GM19043 (cell line): Measurements from ENCODE around the gene TBL1Y.
"Not testable (repeated sequence)": the region's sequence is repeated elsewhere in the genome, so short reads cannot be mapped to it uniquely, and the experiment has no call there.

Experiments used
- ATAC-seq: cut with Tn5 transposase; IDR thresholded peaks from one replicate; pipeline ENCODE4 v1.9.1; 2021; ENCODE audit warnings: low read depth; ENCODE audit not compliant: unreplicated experiment

TBL1Y gene

DNA sequence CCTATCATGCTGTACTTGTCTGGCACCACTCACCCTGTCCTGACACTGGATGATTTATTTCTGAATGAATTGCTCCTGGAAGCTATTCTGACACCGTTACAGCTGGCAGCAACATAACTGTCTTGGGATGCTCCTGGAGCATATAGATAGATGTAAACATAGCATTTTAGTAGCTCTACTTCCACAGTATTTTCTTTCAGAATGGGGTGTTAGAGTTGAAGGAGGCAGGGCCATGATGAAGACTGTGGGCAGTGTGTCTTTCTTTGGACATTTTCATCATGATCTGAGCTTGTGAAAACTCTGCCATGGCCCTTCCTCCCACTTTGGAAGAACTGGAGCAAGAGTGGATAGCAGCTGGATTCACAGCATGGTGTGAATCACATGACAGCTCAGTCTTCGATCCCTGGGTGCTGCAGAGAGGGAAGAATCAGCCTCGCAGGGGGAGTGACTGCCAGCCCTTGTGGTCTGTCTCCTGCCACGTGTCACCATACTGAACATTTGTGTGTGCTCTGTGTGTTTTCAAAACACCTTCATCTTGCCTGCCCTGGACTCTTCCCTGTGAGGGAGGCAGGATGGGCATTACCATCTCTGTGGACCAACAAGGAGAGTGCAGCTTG, 61.9 kb downstream of the TBL1Y start:
- ATAC-seq = no peak

DNA sequence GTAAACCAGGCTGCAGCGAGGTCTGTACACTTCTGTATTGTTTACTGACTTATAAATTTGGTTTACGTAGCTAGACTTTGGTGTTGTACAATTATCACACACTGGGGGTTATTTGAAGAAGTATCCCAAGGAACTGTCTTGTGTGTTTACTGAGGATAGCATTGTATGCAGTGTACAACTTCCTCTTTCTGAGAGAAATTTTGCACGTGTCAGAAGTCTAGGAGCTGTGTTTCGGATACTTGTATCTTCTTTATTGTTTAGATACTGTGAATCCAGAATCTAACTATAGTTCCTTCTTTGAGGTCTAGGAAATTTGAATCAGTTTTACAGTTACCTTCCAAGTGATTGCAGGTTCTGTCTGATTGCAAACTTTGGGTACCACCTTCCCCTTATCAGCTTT, 64.5 kb downstream of the TBL1Y start:
- no peak for ATAC-seq

DNA sequence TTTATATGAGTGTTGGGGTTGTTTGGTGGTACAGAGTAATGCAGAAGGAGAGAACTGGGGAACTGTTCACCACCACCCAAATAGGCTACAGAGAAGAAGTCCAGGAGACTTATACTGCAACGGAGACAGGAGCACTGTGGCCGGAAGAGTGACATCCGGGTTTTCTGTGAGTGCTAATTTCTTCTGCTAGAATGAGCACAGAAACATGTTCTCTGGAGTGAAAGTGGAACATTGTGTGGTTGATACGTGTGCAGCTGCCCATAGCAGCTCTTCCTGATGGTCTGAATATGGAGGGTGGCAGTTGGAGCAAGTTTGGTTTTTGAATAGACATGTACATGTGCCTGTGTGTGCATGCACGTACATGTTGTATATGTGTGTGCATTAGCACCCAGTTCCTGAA, 67.3 kb downstream of the TBL1Y start:
- ATAC-seq = no peak

DNA sequence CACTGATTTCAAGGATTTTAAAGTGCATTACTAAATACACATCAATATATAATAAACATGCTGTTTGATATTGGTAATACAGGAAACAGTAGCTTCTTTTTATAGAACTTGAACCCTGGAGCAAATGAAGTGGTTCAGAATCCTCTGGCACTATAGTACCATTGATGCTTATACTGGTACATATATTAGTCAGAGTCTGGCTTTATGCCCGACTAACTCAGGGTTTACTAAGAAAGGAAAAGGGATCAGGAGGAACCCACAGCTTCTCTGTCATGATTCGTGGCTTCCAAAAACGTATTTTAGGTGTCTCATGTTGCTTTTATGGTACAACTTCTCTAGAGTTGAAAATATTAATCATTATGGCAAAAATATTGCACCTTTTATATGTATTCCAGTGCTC, 72.7 kb downstream of the TBL1Y start:
- no peak for ATAC-seq

DNA sequence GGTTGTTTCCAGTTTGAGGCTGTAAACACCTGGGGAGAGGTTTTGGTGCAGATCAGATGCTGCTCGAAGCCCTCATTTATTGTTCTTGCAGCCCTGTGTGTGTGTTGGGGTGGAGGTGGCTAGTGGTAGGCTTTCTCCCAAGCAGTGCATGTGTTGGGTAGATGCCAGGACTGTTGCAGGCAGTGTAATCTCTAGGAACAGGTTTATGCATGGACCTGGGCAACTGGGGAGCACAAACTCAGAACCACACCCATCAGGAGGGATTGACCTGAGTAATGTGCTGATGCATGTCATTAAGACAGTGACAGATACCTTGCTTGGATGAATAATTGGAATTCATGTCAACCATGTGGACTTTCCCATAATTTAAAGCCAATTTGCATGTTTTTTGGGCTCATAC, 77.3 kb downstream of the TBL1Y start:
- ATAC-seq = no peak

DNA sequence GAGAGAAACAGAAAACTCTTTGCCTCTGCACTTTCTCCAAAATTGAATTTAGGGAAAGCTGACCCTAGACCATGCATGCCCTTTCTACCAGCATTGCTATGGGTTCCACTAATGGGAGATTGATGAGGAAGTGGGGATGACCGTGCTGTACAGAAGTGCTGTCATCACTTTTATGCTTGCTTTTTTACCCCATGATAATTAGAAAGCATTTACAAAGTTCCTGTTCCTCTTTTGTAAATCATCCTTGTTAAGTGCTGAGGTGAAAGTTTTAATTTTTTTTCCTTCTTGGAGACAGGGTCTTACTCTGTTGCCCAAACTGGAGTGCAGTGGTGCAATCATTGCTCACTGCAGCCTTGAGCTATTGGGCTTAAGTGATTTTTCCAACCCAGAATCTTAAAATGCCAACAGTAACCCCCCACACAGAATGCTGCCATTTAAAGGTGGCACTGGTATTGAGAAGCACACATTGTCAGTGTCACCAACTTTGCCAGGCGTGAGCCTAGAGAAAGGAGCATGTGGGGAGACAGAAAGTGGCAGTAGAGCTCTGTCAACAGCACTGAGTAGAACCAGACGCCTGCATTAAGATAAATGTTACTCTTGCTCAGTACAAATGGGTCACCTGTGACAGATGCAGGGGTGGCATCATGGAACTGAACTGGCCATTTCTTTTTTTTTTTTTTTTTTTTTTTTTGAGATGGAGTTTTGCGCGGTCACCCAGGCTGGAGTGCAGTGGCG, 79.6 kb downstream of the TBL1Y start:
- ATAC-seq = no peak

DNA sequence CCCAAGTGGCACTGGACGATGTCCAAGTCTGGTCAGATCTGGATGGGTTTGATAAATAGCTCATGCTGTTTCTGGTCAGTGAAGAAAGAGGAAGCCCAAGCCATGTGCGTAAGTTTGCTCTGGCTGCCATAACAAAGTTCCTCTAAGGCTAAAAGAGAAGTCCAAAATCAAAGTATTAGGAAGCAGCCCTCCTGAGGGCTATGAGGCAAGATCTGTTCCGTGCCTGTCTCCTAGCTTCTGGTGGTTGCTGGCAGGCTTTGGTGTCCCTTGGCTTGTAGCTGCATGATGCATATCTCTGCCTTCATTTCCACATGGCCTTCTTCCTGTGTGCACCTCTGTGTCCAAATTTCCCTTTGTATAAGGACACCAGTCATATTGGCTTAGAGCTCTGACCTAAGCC, 81.5 kb downstream of the TBL1Y start:
- ATAC-seq = no peak

DNA sequence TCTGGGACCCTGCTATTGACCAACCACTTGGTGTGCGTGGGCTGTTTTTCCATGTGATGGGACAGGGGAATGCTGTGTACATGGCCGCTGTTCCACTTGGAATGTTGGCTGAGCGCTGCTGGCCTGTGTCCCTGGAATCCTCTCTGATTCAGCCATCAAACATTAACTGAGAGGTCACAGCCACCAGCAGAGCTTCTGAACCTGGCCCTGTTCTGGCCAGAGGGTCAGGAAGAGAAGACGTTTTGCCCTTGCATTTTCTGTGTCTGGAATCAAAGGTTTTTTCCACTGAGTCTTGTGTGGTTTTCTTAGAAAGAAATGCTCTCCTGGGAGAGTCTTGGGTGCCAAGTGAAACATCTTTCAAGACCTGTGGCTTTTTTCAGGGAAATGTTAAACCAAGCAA, 85.5 kb downstream of the TBL1Y start:
- no peak for ATAC-seq

DNA sequence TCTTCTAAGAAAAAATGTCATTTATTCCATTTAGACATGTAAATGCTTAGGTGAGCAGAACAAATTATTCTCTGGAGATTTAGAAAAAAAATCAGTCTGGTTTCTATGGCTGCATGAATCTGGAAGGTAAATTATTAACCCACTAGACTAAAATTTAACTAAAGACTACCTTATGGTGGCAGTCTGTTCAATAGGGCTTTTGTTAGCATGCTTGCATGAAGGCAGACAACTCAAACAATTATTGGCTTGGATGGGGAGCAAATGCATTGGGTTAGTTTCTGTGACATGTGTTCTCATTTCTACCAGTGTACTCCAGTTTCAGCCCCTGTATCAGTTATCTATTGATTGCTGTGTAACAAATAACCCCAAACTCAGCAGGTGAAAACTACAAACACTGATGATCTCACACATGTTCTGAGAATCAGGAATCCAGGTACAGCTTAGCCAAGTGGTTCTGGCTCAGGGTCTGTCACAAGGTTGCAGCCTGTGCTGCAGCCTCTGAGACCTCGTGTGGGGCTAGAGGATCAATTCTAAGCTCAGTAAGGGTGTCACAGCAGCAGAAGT, 87.1 kb downstream of the TBL1Y start:
- no peak for ATAC-seq

DNA sequence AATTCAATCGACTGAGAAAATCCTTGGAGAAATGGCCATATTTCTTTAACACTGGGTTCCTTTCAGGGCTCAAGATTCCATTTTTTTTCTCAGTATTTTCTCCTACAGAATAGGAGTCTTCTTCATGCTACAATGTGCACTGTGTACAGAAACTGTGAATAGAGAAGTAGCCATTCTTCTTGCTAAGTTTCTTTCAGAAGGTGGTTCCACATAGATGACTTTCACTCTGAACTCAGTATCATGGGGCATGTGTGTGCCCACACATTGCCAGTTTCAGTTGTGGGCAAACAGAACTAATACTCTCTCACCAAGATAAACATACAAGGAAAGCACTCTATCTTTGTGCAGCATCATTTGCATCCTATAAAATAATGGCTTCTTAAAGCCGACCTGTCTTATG, 89.4 kb downstream of the TBL1Y start:
- ATAC-seq = no peak

DNA sequence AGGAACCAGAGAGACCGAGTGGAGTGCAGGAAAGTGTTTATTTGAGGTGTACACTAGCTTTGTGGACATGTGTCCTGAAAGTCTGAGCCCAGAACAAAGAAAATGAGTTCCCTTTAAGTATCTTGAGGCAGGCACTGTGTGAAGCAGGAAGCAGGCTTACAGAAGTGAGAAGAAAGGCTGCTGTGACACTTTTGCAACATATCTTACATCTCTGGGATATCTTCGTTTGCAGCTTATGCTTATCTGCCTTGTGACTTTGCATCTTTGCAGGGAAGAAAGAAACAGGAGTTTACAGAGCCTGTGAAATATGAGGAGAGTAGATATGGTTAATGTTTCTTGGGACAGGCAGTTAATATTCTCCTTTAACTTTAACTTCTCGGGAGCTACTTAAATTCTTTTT, 92.1 kb downstream of the TBL1Y start:
- ATAC-seq = no peak

DNA sequence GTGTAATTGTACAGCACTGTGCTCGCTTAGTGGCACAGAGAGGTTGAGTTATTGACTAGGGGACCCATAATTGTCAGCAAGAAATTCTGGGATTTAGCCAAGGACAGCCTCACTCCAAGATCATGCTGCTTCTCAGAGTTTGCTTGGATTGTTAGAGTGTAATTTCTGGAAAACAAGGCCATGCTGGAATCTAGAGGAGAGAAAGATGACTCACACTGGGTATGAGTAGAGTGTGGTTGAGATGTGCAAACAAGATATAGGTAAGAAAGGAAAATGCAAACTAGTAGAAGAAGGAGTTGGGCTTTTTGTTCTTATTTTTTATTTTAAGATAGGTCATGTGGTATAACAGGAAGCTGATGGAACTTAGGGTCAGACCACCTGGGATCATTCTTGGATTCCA, 97.4 kb downstream of the TBL1Y start:
- ATAC-seq = no peak

DNA sequence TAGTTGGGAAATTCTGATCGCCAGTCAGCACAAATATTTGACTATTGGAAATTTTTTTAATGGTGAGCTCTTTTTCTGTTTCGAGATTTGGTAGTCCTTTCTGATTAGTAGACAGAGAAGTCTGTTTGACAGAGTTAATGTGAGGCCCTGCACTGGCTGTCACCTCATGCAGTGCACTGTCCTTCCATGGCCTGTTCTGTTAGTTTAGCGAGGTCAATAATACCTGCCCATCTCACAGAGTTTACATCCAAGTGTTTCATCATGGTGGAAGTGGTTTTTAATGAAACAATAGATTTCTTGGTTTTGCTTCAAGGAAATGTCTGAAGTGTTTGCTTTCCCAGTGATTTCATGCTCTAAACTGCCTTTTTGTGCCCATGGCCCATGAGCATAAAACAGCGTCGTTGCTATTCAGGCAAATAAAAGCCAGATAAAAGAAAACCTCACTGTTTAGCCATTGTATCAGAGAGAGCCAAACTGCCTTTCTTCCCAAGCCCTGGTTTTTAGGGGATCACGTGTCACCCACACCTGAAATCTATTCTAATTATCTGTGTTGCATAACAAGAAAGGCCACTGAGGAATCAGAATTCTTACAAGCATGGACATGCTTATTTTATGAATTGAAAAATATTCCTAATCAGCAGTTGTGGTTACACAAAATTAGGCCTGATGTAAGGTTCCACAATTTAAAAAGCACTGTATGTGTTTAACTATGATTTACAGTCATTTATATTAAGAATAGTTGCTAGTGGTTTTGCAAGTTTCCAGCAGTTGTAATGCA, 98.3 kb downstream of the TBL1Y start:
- ATAC-seq = no peak

DNA sequence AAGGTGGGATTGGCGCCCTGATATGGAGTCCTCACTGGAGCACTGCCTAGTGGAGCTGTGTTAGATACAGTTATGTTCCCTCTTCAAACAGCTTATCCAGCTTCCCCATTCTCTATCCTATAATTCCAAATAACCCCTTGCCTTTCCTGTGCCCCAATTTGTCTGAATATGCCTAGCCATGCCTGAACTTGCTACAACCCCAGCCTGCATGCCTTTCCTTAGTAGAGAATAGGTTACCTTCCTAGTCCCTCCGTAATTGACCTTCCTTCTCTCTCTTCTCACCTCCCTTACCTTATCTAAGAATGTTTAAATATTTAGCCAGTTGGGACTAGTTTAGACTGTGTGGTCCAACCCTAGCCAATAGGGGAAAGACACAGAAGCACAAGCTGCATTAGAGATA, 102.6 kb downstream of the TBL1Y start:
- no peak for ATAC-seq

DNA sequence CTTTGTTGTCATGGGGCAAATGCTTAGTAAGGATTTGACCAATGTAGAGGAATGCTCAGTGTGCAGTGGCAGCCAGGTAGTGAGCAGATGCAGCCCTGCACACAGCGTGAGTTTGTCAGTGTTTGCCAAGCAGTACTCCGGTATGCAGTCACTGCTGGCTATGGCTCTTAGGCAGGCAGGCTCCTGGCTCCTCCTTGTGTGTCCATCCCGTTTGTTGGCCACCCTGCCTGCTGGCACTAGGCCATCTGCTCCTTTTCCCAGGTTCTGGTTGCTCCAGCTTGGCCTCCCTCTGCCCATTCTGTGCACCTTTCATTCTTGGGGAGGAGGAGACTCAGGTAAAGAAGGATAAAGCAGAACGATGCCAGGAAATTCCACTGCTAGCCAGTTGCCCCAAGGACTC, 106.0 kb downstream of the TBL1Y start:
- no peak for ATAC-seq

DNA sequence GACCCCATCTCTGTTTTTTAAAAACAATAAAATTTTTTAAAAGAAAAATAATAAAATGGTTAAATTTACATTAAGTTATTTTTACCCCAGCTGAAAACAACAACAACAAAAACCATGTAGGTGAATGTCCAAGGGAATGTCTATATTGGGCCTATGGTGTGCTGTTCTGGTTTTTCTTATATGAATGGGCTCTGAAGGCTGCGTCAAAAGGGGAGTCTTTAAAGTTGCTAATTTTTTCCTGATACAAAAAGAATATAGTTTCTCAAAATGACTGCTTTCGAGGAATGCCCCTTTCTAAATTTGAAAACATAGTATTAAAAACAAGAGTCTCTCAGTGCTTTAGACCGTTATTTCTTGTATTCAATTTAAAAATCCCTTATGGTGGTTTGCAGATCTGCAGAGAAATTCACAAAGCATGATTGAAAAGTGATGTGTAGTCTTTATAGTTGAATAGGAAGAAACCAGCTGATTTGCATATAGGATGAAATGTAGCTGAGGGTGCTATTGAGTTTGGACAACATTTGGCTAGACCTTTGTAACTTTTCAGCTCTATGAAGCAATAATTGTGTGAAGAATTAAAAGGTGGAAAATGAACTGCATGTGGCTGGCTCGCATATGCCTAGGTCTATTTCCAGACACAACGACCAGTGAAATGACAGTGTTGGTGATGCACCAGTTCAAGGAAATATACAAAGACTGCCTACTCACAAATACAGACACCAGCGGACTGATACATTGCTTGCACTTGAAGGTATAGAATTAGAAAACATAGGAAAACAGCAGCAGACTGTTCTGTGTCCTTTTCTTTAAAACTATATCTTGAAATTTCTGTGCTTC, 107.0 kb downstream of the TBL1Y start:
- no peak for ATAC-seq

DNA sequence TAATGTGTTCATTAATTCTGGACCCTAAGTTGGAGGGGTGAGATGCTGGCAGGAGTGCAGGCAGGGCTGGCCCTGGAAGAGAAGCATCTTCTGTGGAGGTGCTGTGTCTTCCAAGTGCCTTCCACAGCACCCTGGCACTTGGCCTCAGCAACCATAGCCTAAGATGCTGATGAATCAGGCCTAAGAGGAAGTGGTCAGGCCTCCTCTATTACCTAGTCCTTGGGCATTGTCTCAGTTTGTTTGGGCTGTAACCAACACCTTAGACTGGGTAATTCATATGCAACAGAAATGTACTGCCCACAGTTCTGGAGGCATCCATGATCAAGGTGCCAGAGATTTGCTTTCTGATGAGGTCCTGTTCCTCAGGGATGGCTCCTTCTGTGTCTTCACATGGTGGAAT, 128.5 kb downstream of the TBL1Y start:
- no peak for ATAC-seq

DNA sequence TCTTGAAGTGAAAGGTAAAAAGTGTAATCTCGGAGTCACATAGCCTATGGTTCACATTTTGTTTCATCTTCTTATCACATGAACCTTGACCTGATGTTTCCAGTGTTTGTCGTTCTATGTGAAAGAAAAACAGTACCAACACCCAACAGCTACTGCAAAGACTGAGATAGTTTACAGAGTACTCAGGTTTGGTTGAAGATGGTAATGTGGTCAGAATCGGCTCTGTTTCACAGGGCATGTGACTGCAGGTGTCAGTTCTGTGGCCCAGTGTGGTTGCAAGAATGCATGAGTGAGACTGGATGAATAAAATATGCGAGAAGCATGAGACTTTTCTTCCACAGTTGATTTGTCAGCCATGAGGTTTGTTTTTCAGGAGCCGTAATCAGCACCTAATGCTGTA, 130.2 kb downstream of the TBL1Y start:
- no peak for ATAC-seq

DNA sequence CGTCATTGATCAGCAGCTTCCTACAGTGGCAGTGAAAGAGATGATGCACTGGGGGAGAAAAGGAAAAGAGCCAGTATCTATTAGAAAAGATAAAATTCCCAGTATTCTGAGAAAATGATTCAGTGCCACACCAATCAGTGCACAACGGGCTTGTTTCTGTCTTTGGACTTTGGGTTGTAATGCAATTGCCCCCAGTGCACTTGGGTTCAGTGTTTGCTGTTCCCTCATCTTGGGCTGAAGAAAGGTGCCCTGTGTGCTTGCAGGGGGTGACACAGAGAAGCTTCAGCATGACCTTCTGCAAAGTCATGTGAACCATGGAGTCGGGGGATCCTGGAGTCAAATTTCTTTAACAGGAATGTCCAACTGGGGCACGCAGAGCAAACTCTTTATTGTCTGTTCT, 131.5 kb downstream of the TBL1Y start:
- no peak for ATAC-seq

DNA sequence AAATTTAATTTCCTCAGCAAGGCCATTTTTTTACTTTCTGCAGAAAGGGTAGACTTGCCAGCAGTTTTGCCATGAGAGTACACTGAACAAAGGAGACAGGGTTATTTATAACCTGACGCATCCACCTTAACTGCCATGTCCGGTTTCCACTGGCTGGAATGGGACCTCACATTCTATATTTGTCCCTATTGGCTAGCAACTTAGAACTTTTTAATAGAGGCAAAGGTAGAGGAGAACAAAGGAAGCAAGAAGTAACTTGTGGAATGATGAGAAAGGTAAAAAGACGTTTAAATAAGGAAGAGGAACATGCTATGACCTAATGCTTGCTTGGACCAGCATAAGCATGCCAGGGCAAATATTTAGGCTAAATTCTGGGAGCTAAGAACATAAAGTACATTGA, 142.0 kb downstream of the TBL1Y start:
- ATAC-seq = not testable (repeated sequence)

DNA sequence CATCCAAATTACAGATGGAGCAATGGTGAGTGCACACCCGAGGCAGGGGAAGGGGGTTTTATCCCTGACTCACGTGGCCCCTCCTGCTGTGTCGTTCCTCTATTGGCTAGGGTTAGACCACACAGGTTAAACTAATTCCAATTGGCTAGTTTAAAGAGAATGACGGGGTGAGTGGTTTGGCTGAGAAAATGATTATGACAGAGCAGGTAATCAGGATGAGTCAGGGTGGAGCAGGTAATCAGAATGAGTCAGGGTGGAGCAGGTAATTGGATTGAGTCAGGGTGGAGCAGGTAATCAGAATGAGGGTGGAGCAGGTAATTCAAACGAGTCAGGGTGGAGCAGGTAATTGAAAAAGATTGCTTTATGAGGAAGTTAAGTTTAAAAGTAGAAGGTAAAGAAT, 146.4 kb downstream of the TBL1Y start:
- no peak for ATAC-seq
